Liver (tissue), 9 donors: Measurements from ENCODE around the gene EHD4. TPM values are rescaled to one million over a fixed set of nuclear protein-coding genes. Genes with fewer than 3 reads are reported as not detected.

Experiments used
- DNase-seq: peaks from one replicate; pipeline ENCODE4 v3.0.0-alpha.2; 2017; ENCODE audit warnings: low spot score
- H3K27ac ChIP-seq, 2 donors: one replicate each; pipeline ENCODE4 v1.7.0; 2013; ENCODE audit warnings: inconsistent platforms in 2 of 2, low read length in 2 of 2, control low read depth in 1 of 2, low read depth in 1 of 2, mild to moderate bottlenecking in 1 of 2
- H3K27me3 ChIP-seq, 4 donors: one replicate each; pipeline versions ENCODE4 v1.6.1 to v1.7.0; 2013; ENCODE audit warnings: low read length in 3 of 4, inconsistent platforms in 1 of 4, mild to moderate bottlenecking in 1 of 4, moderate library complexity in 1 of 4; ENCODE audit not compliant: control insufficient read depth in 4 of 4, insufficient read depth in 4 of 4
- H3K36me3 ChIP-seq, 4 donors: one replicate each; pipeline versions ENCODE4 v1.6.1 to v1.7.0; 2013; ENCODE audit warnings: low read length in 3 of 4, mild to moderate bottlenecking in 3 of 4, low read depth in 1 of 4, moderate library complexity in 1 of 4; ENCODE audit not compliant: control insufficient read depth in 4 of 4, insufficient read depth in 3 of 4
- H3K4me1 ChIP-seq, 4 donors: one replicate each; pipeline versions ENCODE4 v1.6.1 to v1.7.0; 2013; ENCODE audit warnings: low read length in 3 of 4, mild to moderate bottlenecking in 3 of 4, moderate library complexity in 1 of 4; ENCODE audit not compliant: control insufficient read depth in 4 of 4, insufficient read depth in 4 of 4
- H3K4me3 ChIP-seq, 3 donors: one replicate each; pipeline versions ENCODE4 v1.6.1 to v1.7.0; 2013; ENCODE audit warnings: low read length in 3 of 3, control low read depth in 1 of 3, low read depth in 1 of 3, mild to moderate bottlenecking in 1 of 3
- H3K9ac ChIP-seq, 2 donors: one replicate each; pipeline ENCODE4 v1.7.0; 2013; ENCODE audit warnings: low read length in 2 of 2, mild to moderate bottlenecking in 2 of 2, moderate library complexity in 2 of 2, control low read depth in 1 of 2, low read depth in 1 of 2
- H3K9me3 ChIP-seq, 4 donors: one replicate each; pipeline versions ENCODE4 v1.6.1 to v1.7.0; 2013; ENCODE audit warnings: low read length in 3 of 4; ENCODE audit not compliant: control insufficient read depth in 4 of 4
- EGR1 ChIP-seq, 2 donors: IDR thresholded peaks; 2 replicates each; pipeline ENCODE4 v1.6.1; 2016 to 2018; ENCODE audit warnings: antibody characterized with exemption in 2 of 2, low read depth in 2 of 2
- FOXA1 ChIP-seq: IDR thresholded peaks from 2 replicates; pipeline ENCODE4 v1.6.1; 2016; ENCODE audit warnings: antibody characterized with exemption
- FOXA2 ChIP-seq: IDR thresholded peaks from 2 replicates; pipeline ENCODE4 v1.6.1; 2016; ENCODE audit warnings: antibody characterized with exemption
- GABPA ChIP-seq, 2 donors: IDR thresholded peaks in 1 of 2; conservative IDR thresholded peaks in 1 of 2; 2 replicates each; pipeline ENCODE4 v1.6.1; 2016; ENCODE audit warnings: antibody characterized with exemption in 2 of 2, mild to moderate bottlenecking in 1 of 2, moderate library complexity in 1 of 2
- HNF4A ChIP-seq, 2 donors: conservative IDR thresholded peaks; 2 replicates each; pipeline ENCODE4 v1.6.1; 2016; ENCODE audit warnings: antibody characterized with exemption in 2 of 2, mild to moderate bottlenecking in 2 of 2
- HNF4G ChIP-seq: IDR thresholded peaks from 2 replicates; pipeline ENCODE4 v1.6.1; 2016; ENCODE audit warnings: antibody characterized with exemption
- JUND ChIP-seq, 2 donors: IDR thresholded peaks; 2 replicates each; pipeline ENCODE4 v1.6.1; 2016; ENCODE audit warnings: antibody characterized with exemption in 2 of 2
- NR2F2 ChIP-seq: IDR thresholded peaks from 2 replicates; pipeline ENCODE4 v1.6.1; 2016; ENCODE audit warnings: antibody characterized with exemption
- RAD21 ChIP-seq, 2 donors: IDR thresholded peaks; 2 replicates each; pipeline ENCODE4 v1.6.1; 2016; ENCODE audit warnings: antibody characterized with exemption in 2 of 2, mild to moderate bottlenecking in 2 of 2
- RXRA ChIP-seq, 2 donors: IDR thresholded peaks; 2 replicates each; pipeline ENCODE4 v1.6.1; 2017 to 2018; ENCODE audit warnings: antibody characterized with exemption in 2 of 2, mild to moderate bottlenecking in 1 of 2
- SP1 ChIP-seq: IDR thresholded peaks from 2 replicates; pipeline ENCODE4 v1.6.1; 2018; ENCODE audit warnings: antibody characterized with exemption, mild to moderate bottlenecking
- TAF1 ChIP-seq: conservative IDR thresholded peaks from 2 replicates; pipeline ENCODE4 v1.6.1; 2016; ENCODE audit warnings: antibody characterized with exemption, mild to moderate bottlenecking
- YY1 ChIP-seq: IDR thresholded peaks from 2 replicates; pipeline ENCODE4 v1.6.1; 2016; ENCODE audit warnings: antibody characterized with exemption, mild to moderate bottlenecking
- ZBTB33 ChIP-seq: IDR thresholded peaks from 2 replicates; pipeline ENCODE4 v1.6.1; 2016; ENCODE audit warnings: antibody characterized with exemption
- WGBS: extraction: QIAGEN DNeasy Blood & Tissue Kit; methylation state at CpG from one replicate; pipeline ENCODE4 v1.1.7; 2013; 5-methylcytosine and 5-hydroxymethylcytosine counted together
- polyA plus RNA-seq, 2 donors: library from polyadenylated mRNA; stranded (reverse) in 1 of 2; unstranded in 1 of 2; fragments of 200-250 nt in 1 of 2; fragments of >200 nt in 1 of 2; fragmentation: Nextera tagmentation in 1 of 2; extraction: Ambion mirVana in 1 of 2; gene quantifications; one replicate each; pipeline versions ENCODE4 v1.2.1 to v1.2.3, GENCODE V29; 2013 to 2015
- total RNA-seq, 2 donors: library from RNA; depleted of rRNA; stranded (reverse); fragments of >200 nt; gene quantifications; one replicate each; pipeline ENCODE4 v1.2.3, GENCODE V29; 2014
- TF ChIP-seq, protein P1 (sequence below): fragments of 150-350 bp; IDR thresholded peaks from 2 replicates; pipeline ENCODE4 v1.5.1; 2017; ENCODE audit warnings: improper control_type of control experiment, low read depth, low read length; ENCODE audit not compliant: missing input control
- TF ChIP-seq, protein P2 (sequence below): IDR thresholded peaks from 2 replicates; pipeline ENCODE4 v1.6.1; 2016; ENCODE audit warnings: antibody characterized with exemption
- TF ChIP-seq, protein P3 (sequence below): IDR thresholded peaks from 2 replicates; pipeline ENCODE4 v1.6.1; 2016; ENCODE audit warnings: antibody characterized with exemption
- TF ChIP-seq, protein P4 (sequence below): IDR thresholded peaks from 2 replicates; pipeline ENCODE4 v1.6.1; 2016; ENCODE audit warnings: antibody characterized with exemption, mild to moderate bottlenecking
- donor health status: healthy.
- donor health status: healthy.
- donor health status: healthy.
- donor health status: healthy.
- donor health status: healthy.

Gene EHD4
- total and polyA plus RNA-seq, 4 donors, result 3.3 to 10.0 (median 6.2) TPM

GRCh38 chr15:42018306-42019224 is 46.2 kb upstream of the EHD4 start:
- H3K27ac ChIP-seq, result no peak overlapping the region
- TF ChIP-seq ZBTB33, result no peak
- TF ChIP-seq, protein P1, sequence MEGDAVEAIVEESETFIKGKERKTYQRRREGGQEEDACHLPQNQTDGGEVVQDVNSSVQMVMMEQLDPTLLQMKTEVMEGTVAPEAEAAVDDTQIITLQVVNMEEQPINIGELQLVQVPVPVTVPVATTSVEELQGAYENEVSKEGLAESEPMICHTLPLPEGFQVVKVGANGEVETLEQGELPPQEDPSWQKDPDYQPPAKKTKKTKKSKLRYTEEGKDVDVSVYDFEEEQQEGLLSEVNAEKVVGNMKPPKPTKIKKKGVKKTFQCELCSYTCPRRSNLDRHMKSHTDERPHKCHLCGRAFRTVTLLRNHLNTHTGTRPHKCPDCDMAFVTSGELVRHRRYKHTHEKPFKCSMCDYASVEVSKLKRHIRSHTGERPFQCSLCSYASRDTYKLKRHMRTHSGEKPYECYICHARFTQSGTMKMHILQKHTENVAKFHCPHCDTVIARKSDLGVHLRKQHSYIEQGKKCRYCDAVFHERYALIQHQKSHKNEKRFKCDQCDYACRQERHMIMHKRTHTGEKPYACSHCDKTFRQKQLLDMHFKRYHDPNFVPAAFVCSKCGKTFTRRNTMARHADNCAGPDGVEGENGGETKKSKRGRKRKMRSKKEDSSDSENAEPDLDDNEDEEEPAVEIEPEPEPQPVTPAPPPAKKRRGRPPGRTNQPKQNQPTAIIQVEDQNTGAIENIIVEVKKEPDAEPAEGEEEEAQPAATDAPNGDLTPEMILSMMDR, result no peak
- no peak for TF ChIP-seq FOXA2

DNA sequence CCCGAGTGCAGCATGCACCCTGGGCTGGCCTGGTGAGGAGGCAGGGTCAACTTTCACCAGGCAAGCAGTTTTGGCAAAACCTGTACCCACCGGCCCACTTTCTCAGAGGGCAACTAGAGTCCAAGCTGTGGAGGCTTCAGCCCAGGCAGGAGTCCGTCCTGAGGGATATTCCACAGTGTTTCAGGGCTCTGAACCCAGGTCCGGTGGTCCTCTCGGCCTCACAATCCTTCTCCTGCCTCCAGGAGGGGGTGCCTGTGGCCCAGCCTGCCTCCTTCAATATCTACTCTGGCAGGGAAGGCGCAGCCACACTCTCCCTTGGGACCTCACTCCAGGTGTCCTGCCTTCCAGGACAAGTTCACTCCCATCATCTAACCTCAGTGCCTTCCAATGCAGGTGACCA is 44.6 kb upstream of the EHD4 start:
- no peak overlapping the region for H3K4me3 ChIP-seq
- H3K36me3 ChIP-seq, result no peaks in the 10 kb centered on the region
- H3K9ac ChIP-seq, result no peak overlapping the region
- no peaks in the 10 kb centered on the region for H3K27me3 ChIP-seq
- H3K9me3 ChIP-seq, result no peaks in the 10 kb centered on the region
- DNase-seq, result no peak
- no peak overlapping the region for H3K27ac ChIP-seq
- no peak for TF ChIP-seq YY1
- no peak for TF ChIP-seq HNF4G
- TF ChIP-seq, protein P2, sequence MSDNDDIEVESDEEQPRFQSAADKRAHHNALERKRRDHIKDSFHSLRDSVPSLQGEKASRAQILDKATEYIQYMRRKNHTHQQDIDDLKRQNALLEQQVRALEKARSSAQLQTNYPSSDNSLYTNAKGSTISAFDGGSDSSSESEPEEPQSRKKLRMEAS, result no peak
- TF ChIP-seq EGR1 (IDR thresholded peaks at IDR 0.05; ENCODE audit: low read depth in 2 of 2), result no peak
- TF ChIP-seq GABPA (IDR thresholded peaks at IDR 0.05 in 1 of 2, conservative IDR thresholded peaks at IDR 0.05 in 1 of 2), result no peak
- no peak for TF ChIP-seq JUND (IDR thresholded peaks at IDR 0.05)
- TF ChIP-seq, protein P3, sequence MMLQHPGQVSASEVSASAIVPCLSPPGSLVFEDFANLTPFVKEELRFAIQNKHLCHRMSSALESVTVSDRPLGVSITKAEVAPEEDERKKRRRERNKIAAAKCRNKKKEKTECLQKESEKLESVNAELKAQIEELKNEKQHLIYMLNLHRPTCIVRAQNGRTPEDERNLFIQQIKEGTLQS, result no peak
- TF ChIP-seq FOXA1, result no peak
- TF ChIP-seq TAF1, result no peak
- no peak for TF ChIP-seq HNF4A (conservative IDR thresholded peaks at IDR 0.05)
- TF ChIP-seq RXRA (IDR thresholded peaks at IDR 0.05), result no peak
- TF ChIP-seq, protein P4, sequence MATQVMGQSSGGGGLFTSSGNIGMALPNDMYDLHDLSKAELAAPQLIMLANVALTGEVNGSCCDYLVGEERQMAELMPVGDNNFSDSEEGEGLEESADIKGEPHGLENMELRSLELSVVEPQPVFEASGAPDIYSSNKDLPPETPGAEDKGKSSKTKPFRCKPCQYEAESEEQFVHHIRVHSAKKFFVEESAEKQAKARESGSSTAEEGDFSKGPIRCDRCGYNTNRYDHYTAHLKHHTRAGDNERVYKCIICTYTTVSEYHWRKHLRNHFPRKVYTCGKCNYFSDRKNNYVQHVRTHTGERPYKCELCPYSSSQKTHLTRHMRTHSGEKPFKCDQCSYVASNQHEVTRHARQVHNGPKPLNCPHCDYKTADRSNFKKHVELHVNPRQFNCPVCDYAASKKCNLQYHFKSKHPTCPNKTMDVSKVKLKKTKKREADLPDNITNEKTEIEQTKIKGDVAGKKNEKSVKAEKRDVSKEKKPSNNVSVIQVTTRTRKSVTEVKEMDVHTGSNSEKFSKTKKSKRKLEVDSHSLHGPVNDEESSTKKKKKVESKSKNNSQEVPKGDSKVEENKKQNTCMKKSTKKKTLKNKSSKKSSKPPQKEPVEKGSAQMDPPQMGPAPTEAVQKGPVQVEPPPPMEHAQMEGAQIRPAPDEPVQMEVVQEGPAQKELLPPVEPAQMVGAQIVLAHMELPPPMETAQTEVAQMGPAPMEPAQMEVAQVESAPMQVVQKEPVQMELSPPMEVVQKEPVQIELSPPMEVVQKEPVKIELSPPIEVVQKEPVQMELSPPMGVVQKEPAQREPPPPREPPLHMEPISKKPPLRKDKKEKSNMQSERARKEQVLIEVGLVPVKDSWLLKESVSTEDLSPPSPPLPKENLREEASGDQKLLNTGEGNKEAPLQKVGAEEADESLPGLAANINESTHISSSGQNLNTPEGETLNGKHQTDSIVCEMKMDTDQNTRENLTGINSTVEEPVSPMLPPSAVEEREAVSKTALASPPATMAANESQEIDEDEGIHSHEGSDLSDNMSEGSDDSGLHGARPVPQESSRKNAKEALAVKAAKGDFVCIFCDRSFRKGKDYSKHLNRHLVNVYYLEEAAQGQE, result no peak
- TF ChIP-seq SP1, result no peak
- TF ChIP-seq RAD21 (IDR thresholded peaks at IDR 0.05), result no peak
- TF ChIP-seq, protein P1, result no peak
- TF ChIP-seq FOXA2, result no peak
- no peak for TF ChIP-seq NR2F2
- no peak for TF ChIP-seq ZBTB33
- H3K4me1 ChIP-seq, result no peaks in the 10 kb centered on the region
- 86% methylated on average over 6 of the region's 6 CpGs for WGBS

More at GRCh38 chr15:42018306-42019224, 46.2 kb upstream of the EHD4 start:
- 69% methylated on average over 6 of the region's 6 CpGs for WGBS
- Histone ChIP-seq H3K9me3 (no peaks in the 10 kb centered on the region), H3K4me1 (no peaks in the 10 kb centered on the region), H3K9ac (no peak overlapping the region), H3K36me3 (no peaks in the 10 kb centered on the region), H3K4me3 (no peak overlapping the region), H3K27me3 (no peaks in the 10 kb centered on the region)
- no peak for DNase-seq
